Stomach (tissue), 9 donors: ENCODE data around the gene CBFB. TPM values are rescaled to one million over a fixed set of nuclear protein-coding genes. Genes with fewer than 3 reads are reported as not detected.

ENCODE experiments used
- DNase-seq, 2 donors: peaks; one replicate each; pipeline versions ENCODE4 v3.0.0 to v3.0.0-alpha.2; 2013 to 2019
- H3K27ac ChIP-seq, 5 donors: fragments of 200-600 bp in 4 of 5; sonication (generic) in 4 of 5; one replicate each; pipeline ENCODE4 v1.5.1; 2013 to 2019; ENCODE audit warnings: mild to moderate bottlenecking in 1 of 5, moderate library complexity in 1 of 5
- H3K27me3 ChIP-seq, 3 donors: fragments of 200-600 bp; sonication (generic); one replicate each; pipeline ENCODE4 v1.5.1; 2017 to 2019; ENCODE audit warnings: mixed run types in 1 of 3
- H3K36me3 ChIP-seq, 4 donors: fragments of 200-600 bp; sonication (generic); 1 replicate in 3 of 4; 2 replicates in 1 of 4; pipeline ENCODE4 v1.5.1; 2016 to 2019
- H3K4me1 ChIP-seq, 4 donors: fragments of 200-600 bp; sonication (generic); one replicate each; pipeline ENCODE4 v1.5.1; 2016 to 2019
- H3K4me3 ChIP-seq, 4 donors: fragments of 200-600 bp; sonication (generic) in 3 of 4; one replicate each; pipeline ENCODE4 v1.5.1; 2016 to 2019; ENCODE audit warnings: mild to moderate bottlenecking in 1 of 4
- H3K9me3 ChIP-seq, 4 donors: fragments of 200-600 bp; sonication (generic); one replicate each; pipeline ENCODE4 v1.5.1; 2016 to 2019
- CTCF ChIP-seq, 7 experiments: fragments of 450-650 bp in 4 of 7; fragments of 200-600 bp in 3 of 7; sonication (generic) in 3 of 7; IDR thresholded peaks; one replicate each; pipeline ENCODE4 v1.5.1; 2016 to 2019; ENCODE audit warnings: antibody characterized with exemption in 7 of 7, control low read depth in 2 of 7, mild to moderate bottlenecking in 1 of 7
- EP300 ChIP-seq: sonication (generic); formaldehyde crosslinking; IDR thresholded peaks from one replicate; pipeline ENCODE4 v1.6.1; 2017; ENCODE audit warnings: antibody characterized with exemption
- POLR2A ChIP-seq, 4 donors: fragments of 450-650 bp; IDR thresholded peaks; one replicate each; pipeline ENCODE4 v1.6.1; 2016; ENCODE audit warnings: antibody characterized with exemption in 4 of 4, control low read depth in 2 of 4, mild to moderate bottlenecking in 1 of 4, moderate library complexity in 1 of 4
- POLR2AphosphoS5 ChIP-seq, 3 donors: sonication (generic); formaldehyde crosslinking; IDR thresholded peaks; one replicate each; pipeline ENCODE4 v1.6.1; 2016; ENCODE audit warnings: antibody characterized with exemption in 3 of 3
- WGBS, 5 donors: extraction: QIAGEN DNeasy Blood & Tissue Kit in 3 of 5; methylation state at CpG; one replicate each; pipeline versions ENCODE4 v1.1.5 to v1.1.7; 2013 to 2018; 5-methylcytosine and 5-hydroxymethylcytosine counted together
- intact Hi-C: fragments of 100-400 bp; cut with DNase I; formaldehyde crosslinking; loops from one replicate; pipeline ENCODE4 v1.15.1; 2023; ENCODE audit warnings: low total_unique reads
- polyA plus RNA-seq, 3 donors: library from polyadenylated mRNA; stranded (reverse); fragments of 200-250 nt; gene quantifications; one replicate each; pipeline ENCODE4 v1.2.3, GENCODE V29; 2013
- total RNA-seq, 5 donors: library from RNA; depleted of rRNA; stranded (reverse); fragments of >200 nt; gene quantifications; one replicate each; pipeline versions ENCODE4 v1.1.0 to v1.2.3, GENCODE V29; 2014 to 2016
- donor health status: healthy with polysubstance abuse.
- donor health status: Bipolar disorder and iron deficiency.
- donor health status: healthy.

CBFB gene
- total and polyA plus RNA-seq, 8 donors, result 4.1 to 68.1 (median 17.6) TPM

GRCh38 chr16:67091906-67092566 lies 63.1 kb downstream of the CBFB start:
- no peak for DNase-seq
- TF ChIP-seq EP300, result no peak
- no peak for TF ChIP-seq CTCF (IDR thresholded peaks at IDR 0.05)
- TF ChIP-seq POLR2A (IDR thresholded peaks at IDR 0.05), result no peak
- TF ChIP-seq POLR2AphosphoS5 (IDR thresholded peaks at IDR 0.05), result no peak
- Histone ChIP-seq H3K27ac (no peak overlapping the region), H3K4me1 (no peaks in the 10 kb centered on the region), H3K4me3 (no peak overlapping the region), H3K9me3 (no peaks in the 10 kb centered on the region), H3K27me3 (no peaks in the 10 kb centered on the region), H3K36me3 (peaks cover 3 to 32% (median 8%) of the 10 kb centered on the region in 4 donors)
- intact Hi-C loops, result no loop called here
- 88 to 98% (median 90%) methylated on average over 4 of the region's 4 CpGs for WGBS, 5 donors

- Histone ChIP-seq H3K4me3 (no peak overlapping the region), H3K27ac (no peak overlapping the region), H3K36me3 (peaks cover 3 to 32% (median 10%) of the 10 kb centered on the region in 4 donors), H3K9me3 (no peaks in the 10 kb centered on the region), H3K27me3 (no peaks in the 10 kb centered on the region), H3K4me1 (no peaks in the 10 kb centered on the region)
- TF ChIP-seq POLR2AphosphoS5 (IDR thresholded peaks at IDR 0.05) (no peak), CTCF (IDR thresholded peaks at IDR 0.05) (no peak), EP300 (no peak), POLR2A (IDR thresholded peaks at IDR 0.05) (no peak)
- intact Hi-C loops, result no loop called here
- 82 to 93% (median 88%) methylated on average over 4 of the region's 4 CpGs for WGBS, 5 donors
- DNase-seq, result peak in 1 of 2 donors; percentile 37
Measured at GRCh38 chr16:67093098-67093726, 64.3 kb downstream of the CBFB start.

- intact Hi-C loops, result no loop called here
- H3K4me3 ChIP-seq, result no peak overlapping the region
- H3K27ac ChIP-seq, result no peak overlapping the region
- H3K4me1 ChIP-seq, result no peaks in the 10 kb centered on the region
- H3K36me3 ChIP-seq, result peaks cover 0 to 43% (median 17%) of the 10 kb centered on the region in 4 donors
- TF ChIP-seq CTCF (IDR thresholded peaks at IDR 0.05) (no peak), POLR2A (IDR thresholded peaks at IDR 0.05) (no peak), POLR2AphosphoS5 (IDR thresholded peaks at IDR 0.05) (no peak), EP300 (no peak)
- WGBS, 5 donors, result 85 to 90% (median 86%) methylated on average over 2 of the region's 2 CpGs
- H3K27me3 ChIP-seq, result no peaks in the 10 kb centered on the region
- DNase-seq, result no peak
- H3K9me3 ChIP-seq, result no peaks in the 10 kb centered on the region
Measured at GRCh38 chr16:67098599-67098998, 69.7 kb downstream of the CBFB start.

- TF ChIP-seq CTCF (IDR thresholded peaks at IDR 0.05) (no peak), EP300 (no peak), POLR2AphosphoS5 (IDR thresholded peaks at IDR 0.05) (no peak), POLR2A (IDR thresholded peaks at IDR 0.05) (no peak)
- Histone ChIP-seq H3K27ac (no peak overlapping the region), H3K4me1 (peaks cover 0 to 15% (median 4%) of the 10 kb centered on the region in 4 donors), H3K4me3 (no peak overlapping the region), H3K36me3 (peaks cover 0 to 30% (median 16%) of the 10 kb centered on the region in 4 donors), H3K27me3 (no peaks in the 10 kb centered on the region), H3K9me3 (no peaks in the 10 kb centered on the region)
- WGBS, 5 donors, result 91 to 98% (median 95%) methylated on average over 1 of the region's 1 CpG
- peak in 1 of 2 donors; percentile 46 for DNase-seq
- intact Hi-C loops, result no loop called here
Measured at GRCh38 chr16:67100569-67101310, 71.8 kb downstream of the CBFB start.
